K562 (cell line): ENCODE results near the gene KANK4. TPM values are rescaled to one million over a fixed set of nuclear protein-coding genes. Genes with fewer than 3 reads are reported as not detected.

Experiments used
- ESRRA ChIP-seq: fragments of 450-650 bp; IDR thresholded peaks from 2 replicates; pipeline ENCODE4 v1.6.1; 2014; ENCODE audit warnings: low read depth, mild to moderate bottlenecking, moderate library complexity, borderline replicate concordance
- ETS1 ChIP-seq: conservative IDR thresholded peaks from 2 replicates; pipeline ENCODE4 v1.6.1; 2011; ENCODE audit warnings: low read depth, mild to moderate bottlenecking, low read length; ENCODE audit not compliant: control insufficient read depth
- ZBTB17 ChIP-seq: fragments of 450-650 bp; formaldehyde crosslinking; IDR thresholded peaks from 2 replicates; pipeline ENCODE4 v1.4.0; 2020; ENCODE audit warnings: mild to moderate bottlenecking
- ZNF589 ChIP-seq: fragments of 200-800 bp; sonication (Bioruptor generic); IDR thresholded peaks from 2 replicates; pipeline ENCODE4 v1.6.1; 2016; ENCODE audit warnings: low read depth, missing genetic modification characterization, missing compliant biosample characterization
- polyA plus RNA-seq, 8 experiments: library from polyadenylated mRNA; depleted of rRNA in 4 of 8; stranded (reverse) in 5 of 8; unstranded in 3 of 8; fragments of >200 nt; fragmentation: Nextera tagmentation in 2 of 8; fragmentation: Illumina TruSeq in 1 of 8; extraction: Ambion mirVana in 2 of 8; extraction: Trizol in 1 of 8; gene quantifications; 2 replicates each; pipeline versions ENCODE4 v1.2.1 to v1.2.3, GENCODE V29; 2011 to 2014; ENCODE audit warnings: inconsistent platforms in 1 of 8, missing spikeins in 1 of 8
- total RNA-seq, 7 experiments: library from RNA; depleted of rRNA in 6 of 7; stranded (reverse); fragments of >200 nt in 6 of 7; fragmentation: Illumina TruSeq in 2 of 7; extraction: Trizol in 2 of 7; gene quantifications; 2 replicates each; pipeline versions ENCODE4 v1.2.1 to v1.2.3, GENCODE V29; 2011 to 2021; ENCODE audit warnings: low replicate concordance in 1 of 7
- TF ChIP-seq, protein P1 (sequence below): sonication (generic); formaldehyde crosslinking; IDR thresholded peaks from 2 replicates; pipeline ENCODE4 v1.8.1; 2023; ENCODE audit warnings: missing genetic modification reagents, mild to moderate bottlenecking, borderline replicate concordance
- TF ChIP-seq, protein P2 (sequence below): fragments of 450-650 bp; IDR thresholded peaks from one replicate; pipeline ENCODE4 v1.6.1; 2018; ENCODE audit warnings: mild to moderate bottlenecking, moderate library complexity; ENCODE audit not compliant: partially characterized antibody

Gene KANK4
- total and polyA plus RNA-seq, 9 of the 15 experiments (the other 6 are each of a cell fraction or from before 2014, with no cell fraction given): not detected

GRCh38 chr1:62281922-62282555 is 37.2 kb downstream of the KANK4 start (continued):
- TF ChIP-seq, protein P1, sequence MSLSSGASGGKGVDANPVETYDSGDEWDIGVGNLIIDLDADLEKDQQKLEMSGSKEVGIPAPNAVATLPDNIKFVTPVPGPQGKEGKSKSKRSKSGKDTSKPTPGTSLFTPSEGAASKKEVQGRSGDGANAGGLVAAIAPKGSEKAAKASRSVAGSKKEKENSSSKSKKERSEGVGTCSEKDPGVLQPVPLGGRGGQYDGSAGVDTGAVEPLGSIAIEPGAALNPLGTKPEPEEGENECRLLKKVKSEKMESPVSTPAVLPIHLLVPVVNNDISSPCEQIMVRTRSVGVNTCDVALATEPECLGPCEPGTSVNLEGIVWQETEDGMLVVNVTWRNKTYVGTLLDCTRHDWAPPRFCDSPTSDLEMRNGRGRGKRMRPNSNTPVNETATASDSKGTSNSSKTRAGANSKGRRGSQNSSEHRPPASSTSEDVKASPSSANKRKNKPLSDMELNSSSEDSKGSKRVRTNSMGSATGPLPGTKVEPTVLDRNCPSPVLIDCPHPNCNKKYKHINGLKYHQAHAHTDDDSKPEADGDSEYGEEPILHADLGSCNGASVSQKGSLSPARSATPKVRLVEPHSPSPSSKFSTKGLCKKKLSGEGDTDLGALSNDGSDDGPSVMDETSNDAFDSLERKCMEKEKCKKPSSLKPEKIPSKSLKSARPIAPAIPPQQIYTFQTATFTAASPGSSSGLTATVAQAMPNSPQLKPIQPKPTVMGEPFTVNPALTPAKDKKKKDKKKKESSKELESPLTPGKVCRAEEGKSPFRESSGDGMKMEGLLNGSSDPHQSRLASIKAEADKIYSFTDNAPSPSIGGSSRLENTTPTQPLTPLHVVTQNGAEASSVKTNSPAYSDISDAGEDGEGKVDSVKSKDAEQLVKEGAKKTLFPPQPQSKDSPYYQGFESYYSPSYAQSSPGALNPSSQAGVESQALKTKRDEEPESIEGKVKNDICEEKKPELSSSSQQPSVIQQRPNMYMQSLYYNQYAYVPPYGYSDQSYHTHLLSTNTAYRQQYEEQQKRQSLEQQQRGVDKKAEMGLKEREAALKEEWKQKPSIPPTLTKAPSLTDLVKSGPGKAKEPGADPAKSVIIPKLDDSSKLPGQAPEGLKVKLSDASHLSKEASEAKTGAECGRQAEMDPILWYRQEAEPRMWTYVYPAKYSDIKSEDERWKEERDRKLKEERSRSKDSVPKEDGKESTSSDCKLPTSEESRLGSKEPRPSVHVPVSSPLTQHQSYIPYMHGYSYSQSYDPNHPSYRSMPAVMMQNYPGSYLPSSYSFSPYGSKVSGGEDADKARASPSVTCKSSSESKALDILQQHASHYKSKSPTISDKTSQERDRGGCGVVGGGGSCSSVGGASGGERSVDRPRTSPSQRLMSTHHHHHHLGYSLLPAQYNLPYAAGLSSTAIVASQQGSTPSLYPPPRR (CRISPR knock-in tag): no peak
- no peak for TF ChIP-seq ZBTB17 (CRISPR knock-in tag)
- TF ChIP-seq, protein P2, sequence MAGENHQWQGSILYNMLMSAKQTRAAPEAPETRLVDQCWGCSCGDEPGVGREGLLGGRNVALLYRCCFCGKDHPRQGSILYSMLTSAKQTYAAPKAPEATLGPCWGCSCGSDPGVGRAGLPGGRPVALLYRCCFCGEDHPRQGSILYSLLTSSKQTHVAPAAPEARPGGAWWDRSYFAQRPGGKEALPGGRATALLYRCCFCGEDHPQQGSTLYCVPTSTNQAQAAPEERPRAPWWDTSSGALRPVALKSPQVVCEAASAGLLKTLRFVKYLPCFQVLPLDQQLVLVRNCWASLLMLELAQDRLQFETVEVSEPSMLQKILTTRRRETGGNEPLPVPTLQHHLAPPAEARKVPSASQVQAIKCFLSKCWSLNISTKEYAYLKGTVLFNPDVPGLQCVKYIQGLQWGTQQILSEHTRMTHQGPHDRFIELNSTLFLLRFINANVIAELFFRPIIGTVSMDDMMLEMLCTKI: no peak
- no peak for TF ChIP-seq ZNF589 (CRISPR knock-in tag)
- no peak for TF ChIP-seq ESRRA
- TF ChIP-seq ETS1: no peak
